GM21423 (cell line): ENCODE data around the gene MLLT1.

Experiments
- ATAC-seq: cut with Tn5 transposase; IDR thresholded peaks from one replicate; pipeline ENCODE4 v1.9.1; 2021; ENCODE audit warnings: mild to moderate bottlenecking, moderate library complexity; ENCODE audit not compliant: unreplicated experiment

MLLT1 gene

GRCh38 chr19:6260376-6260775, 19.4 kb downstream of the MLLT1 start:
- ATAC-seq: no peak

GRCh38 chr19:6259312-6259861, 20.4 kb downstream of the MLLT1 start:
- no peak for ATAC-seq

- no peak for ATAC-seq
These were observed 20.9 kb downstream of the MLLT1 start for GRCh38 chr19:6258812-6259311.

- ATAC-seq: no peak
These were observed 25.6 kb downstream of the MLLT1 start for GRCh38 chr19:6253954-6254733.

GRCh38 chr19:6252066-6252465, 27.7 kb downstream of the MLLT1 start:
- no peak for ATAC-seq

GRCh38 chr19:6250909-6251308, 28.9 kb downstream of the MLLT1 start:
- no peak for ATAC-seq

GRCh38 chr19:6250024-6250615, 29.7 kb downstream of the MLLT1 start:
- ATAC-seq: no peak

GRCh38 chr19:6249296-6249695, 30.5 kb downstream of the MLLT1 start:
- no peak for ATAC-seq

GRCh38 chr19:6248844-6249243, 30.9 kb downstream of the MLLT1 start:
- ATAC-seq: no peak

GRCh38 chr19:6248341-6248740, 31.4 kb downstream of the MLLT1 start:
- ATAC-seq: no peak

GRCh38 chr19:6247007-6247288, 32.8 kb downstream of the MLLT1 start:
- no peak for ATAC-seq

GRCh38 chr19:6246174-6247006, 33.4 kb downstream of the MLLT1 start:
- no peak for ATAC-seq

- no peak for ATAC-seq
These were observed 37.1 kb downstream of the MLLT1 start for GRCh38 chr19:6242677-6243076.

GRCh38 chr19:6241680-6242377, 37.9 kb downstream of the MLLT1 start:
- ATAC-seq: no peak

- no peak for ATAC-seq
These were observed 38.7 kb downstream of the MLLT1 start for GRCh38 chr19:6241056-6241455.

- ATAC-seq: no peak
These were observed 39.7 kb downstream of the MLLT1 start for GRCh38 chr19:6239871-6240676.

GRCh38 chr19:6239401-6239844, 40.4 kb downstream of the MLLT1 start:
- no peak for ATAC-seq

GRCh38 chr19:6238643-6239281, 41.0 kb downstream of the MLLT1 start:
- no peak for ATAC-seq

GRCh38 chr19:6238256-6238642, 41.5 kb downstream of the MLLT1 start:
- no peak for ATAC-seq
